Ascending aorta (tissue), 2 donors: Measurements from ENCODE around the gene CEACAM20. TPM values are rescaled to one million over a fixed set of nuclear protein-coding genes. Genes with fewer than 3 reads are reported as not detected.
"Not testable (repeated sequence)": the region's sequence is repeated elsewhere in the genome, so short reads cannot be mapped to it uniquely, and the experiment has no call there.

Source experiments
- DNase-seq, 2 donors: peaks; one replicate each; pipeline ENCODE4 v3.0.0-alpha.2; 2019; ENCODE audit warnings: low spot score in 2 of 2
- H3K27ac ChIP-seq, 2 donors: fragments of 200-600 bp; sonication (generic); one replicate each; pipeline ENCODE4 v1.5.1; 2016 to 2017; ENCODE audit warnings: mild to moderate bottlenecking in 1 of 2
- H3K27me3 ChIP-seq: fragments of 200-600 bp; sonication (generic); one replicate; pipeline ENCODE4 v1.5.1; 2017
- H3K36me3 ChIP-seq, 2 donors: fragments of 200-600 bp; sonication (generic); one replicate each; pipeline ENCODE4 v1.5.1; 2016
- H3K4me1 ChIP-seq, 2 donors: fragments of 200-600 bp; sonication (generic); one replicate each; pipeline ENCODE4 v1.5.1; 2016 to 2017; ENCODE audit warnings: mild to moderate bottlenecking in 1 of 2
- H3K4me3 ChIP-seq, 2 donors: fragments of 200-600 bp; sonication (generic); one replicate each; pipeline ENCODE4 v1.5.1; 2016 to 2017; ENCODE audit warnings: mild to moderate bottlenecking in 1 of 2
- H3K9me3 ChIP-seq, 2 donors: fragments of 200-600 bp; sonication (generic); one replicate each; pipeline ENCODE4 v1.5.1; 2016
- intact Hi-C: fragments of 100-400 bp; cut with DNase I; formaldehyde crosslinking; loops from one replicate; pipeline ENCODE4 v1.15.1; 2023
- total RNA-seq: library from RNA; depleted of rRNA; stranded (reverse); fragments of >200 nt; gene quantifications from one replicate; pipeline ENCODE4 v1.1.0, GENCODE V29; 2016
- TF ChIP-seq, protein P1 (sequence below), 3 experiments: fragments of 200-600 bp in 2 of 3; fragments of 450-650 bp in 1 of 3; sonication (generic) in 2 of 3; IDR thresholded peaks; one replicate each; pipeline ENCODE4 v1.5.1; 2016 to 2019; ENCODE audit warnings: antibody characterized with exemption in 3 of 3, mild to moderate bottlenecking in 1 of 3, moderate library complexity in 1 of 3

The CEACAM20 gene
- total RNA-seq, 1 donor from 2014 or later = not detected

DNA sequence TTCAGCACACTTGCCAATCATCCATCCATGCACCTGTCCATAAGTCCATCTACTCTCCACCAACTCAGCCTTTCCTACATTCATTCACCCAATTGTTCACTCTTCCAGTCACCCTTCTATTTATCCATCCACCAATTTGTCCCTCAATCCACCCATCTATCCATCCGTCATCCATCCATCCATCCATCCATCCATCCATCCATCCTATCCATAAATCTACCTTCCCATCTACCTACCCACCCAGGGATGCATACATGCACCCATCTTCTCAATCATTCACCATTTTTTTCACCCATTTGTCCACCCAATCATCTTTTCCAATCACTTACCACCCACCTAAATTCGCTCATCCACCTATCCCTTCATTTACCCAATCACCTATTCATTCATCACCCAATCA is 14.6 kb upstream of the CEACAM20 start:
- no peak overlapping the region for H3K4me3 ChIP-seq
- intact Hi-C loops = no loop called here
- TF ChIP-seq, protein P1, sequence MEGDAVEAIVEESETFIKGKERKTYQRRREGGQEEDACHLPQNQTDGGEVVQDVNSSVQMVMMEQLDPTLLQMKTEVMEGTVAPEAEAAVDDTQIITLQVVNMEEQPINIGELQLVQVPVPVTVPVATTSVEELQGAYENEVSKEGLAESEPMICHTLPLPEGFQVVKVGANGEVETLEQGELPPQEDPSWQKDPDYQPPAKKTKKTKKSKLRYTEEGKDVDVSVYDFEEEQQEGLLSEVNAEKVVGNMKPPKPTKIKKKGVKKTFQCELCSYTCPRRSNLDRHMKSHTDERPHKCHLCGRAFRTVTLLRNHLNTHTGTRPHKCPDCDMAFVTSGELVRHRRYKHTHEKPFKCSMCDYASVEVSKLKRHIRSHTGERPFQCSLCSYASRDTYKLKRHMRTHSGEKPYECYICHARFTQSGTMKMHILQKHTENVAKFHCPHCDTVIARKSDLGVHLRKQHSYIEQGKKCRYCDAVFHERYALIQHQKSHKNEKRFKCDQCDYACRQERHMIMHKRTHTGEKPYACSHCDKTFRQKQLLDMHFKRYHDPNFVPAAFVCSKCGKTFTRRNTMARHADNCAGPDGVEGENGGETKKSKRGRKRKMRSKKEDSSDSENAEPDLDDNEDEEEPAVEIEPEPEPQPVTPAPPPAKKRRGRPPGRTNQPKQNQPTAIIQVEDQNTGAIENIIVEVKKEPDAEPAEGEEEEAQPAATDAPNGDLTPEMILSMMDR (IDR thresholded peaks at IDR 0.05) = no peak
- H3K27ac ChIP-seq = no peak overlapping the region
- H3K27me3 ChIP-seq = no peaks in the 10 kb centered on the region
- no peaks in the 10 kb centered on the region for H3K4me1 ChIP-seq
- no peaks in the 10 kb centered on the region for H3K9me3 ChIP-seq
- no peak for DNase-seq
- H3K36me3 ChIP-seq = no peaks in the 10 kb centered on the region

DNA sequence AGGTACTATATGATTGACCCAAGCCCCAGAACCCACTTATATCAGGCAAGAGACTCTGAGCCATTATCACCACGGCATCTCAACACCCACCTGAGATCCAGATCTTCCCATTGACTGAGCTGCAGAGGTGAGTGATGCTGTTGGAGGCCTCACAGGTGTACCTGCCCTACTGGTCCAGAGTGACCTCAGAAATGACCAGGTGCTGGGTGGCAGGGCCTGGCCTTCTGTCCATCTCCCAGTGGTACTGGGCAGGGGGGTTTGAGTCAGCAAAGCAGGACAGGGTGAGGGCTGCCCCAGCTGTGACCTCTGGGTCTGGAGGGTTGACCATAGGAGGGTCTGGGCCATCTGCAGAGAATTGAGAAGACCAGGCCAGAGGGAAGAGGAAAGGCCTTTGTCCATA is 13.2 kb upstream of the CEACAM20 start:
- H3K9me3 ChIP-seq = no peaks in the 10 kb centered on the region
- no peak overlapping the region for H3K4me3 ChIP-seq
- no peak for DNase-seq
- intact Hi-C loops = no loop called here
- H3K27ac ChIP-seq = no peak overlapping the region
- no peaks in the 10 kb centered on the region for H3K4me1 ChIP-seq
- TF ChIP-seq, protein P1 (IDR thresholded peaks at IDR 0.05) = no peak
- H3K27me3 ChIP-seq = no peaks in the 10 kb centered on the region
- no peaks in the 10 kb centered on the region for H3K36me3 ChIP-seq

DNA sequence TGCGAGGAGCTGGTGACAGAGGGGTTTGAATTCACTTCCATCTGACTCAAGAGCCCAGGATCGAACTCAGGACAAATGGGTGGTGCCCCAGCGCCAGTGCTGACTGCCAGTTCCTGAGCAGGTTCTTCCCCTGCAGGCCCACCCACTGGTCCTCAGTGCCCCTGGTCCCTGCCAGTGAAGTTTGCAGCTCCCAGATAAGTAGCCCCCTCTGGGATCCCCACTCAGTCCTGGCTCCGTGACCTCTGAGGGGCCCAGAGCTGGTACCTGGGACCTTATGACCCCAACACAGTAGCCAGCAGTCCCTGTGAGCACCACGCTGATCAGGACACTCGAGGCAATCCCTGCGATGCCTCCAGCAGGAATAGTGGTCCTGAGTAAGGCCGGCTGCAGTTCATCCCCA is 11.3 kb upstream of the CEACAM20 start:
- Histone ChIP-seq H3K4me1 (no peaks in the 10 kb centered on the region), H3K27me3 (no peaks in the 10 kb centered on the region), H3K27ac (no peak overlapping the region), H3K9me3 (no peaks in the 10 kb centered on the region), H3K4me3 (no peak overlapping the region), H3K36me3 (no peaks in the 10 kb centered on the region)
- TF ChIP-seq, protein P1 (IDR thresholded peaks at IDR 0.05) = no peak
- intact Hi-C loops = no loop called here
- no peak for DNase-seq

- H3K4me3 ChIP-seq = no peak overlapping the region
- TF ChIP-seq, protein P1 (IDR thresholded peaks at IDR 0.05) = no peak
- DNase-seq = no peak
- H3K4me1 ChIP-seq = no peaks in the 10 kb centered on the region
- intact Hi-C loops = no loop called here
- no peaks in the 10 kb centered on the region for H3K36me3 ChIP-seq
- no peaks in the 10 kb centered on the region for H3K27me3 ChIP-seq
- H3K9me3 ChIP-seq = no peaks in the 10 kb centered on the region
- no peak overlapping the region for H3K27ac ChIP-seq
These were observed 10.5 kb upstream of the CEACAM20 start for GRCh38 chr19:44539991-44540390.

DNA sequence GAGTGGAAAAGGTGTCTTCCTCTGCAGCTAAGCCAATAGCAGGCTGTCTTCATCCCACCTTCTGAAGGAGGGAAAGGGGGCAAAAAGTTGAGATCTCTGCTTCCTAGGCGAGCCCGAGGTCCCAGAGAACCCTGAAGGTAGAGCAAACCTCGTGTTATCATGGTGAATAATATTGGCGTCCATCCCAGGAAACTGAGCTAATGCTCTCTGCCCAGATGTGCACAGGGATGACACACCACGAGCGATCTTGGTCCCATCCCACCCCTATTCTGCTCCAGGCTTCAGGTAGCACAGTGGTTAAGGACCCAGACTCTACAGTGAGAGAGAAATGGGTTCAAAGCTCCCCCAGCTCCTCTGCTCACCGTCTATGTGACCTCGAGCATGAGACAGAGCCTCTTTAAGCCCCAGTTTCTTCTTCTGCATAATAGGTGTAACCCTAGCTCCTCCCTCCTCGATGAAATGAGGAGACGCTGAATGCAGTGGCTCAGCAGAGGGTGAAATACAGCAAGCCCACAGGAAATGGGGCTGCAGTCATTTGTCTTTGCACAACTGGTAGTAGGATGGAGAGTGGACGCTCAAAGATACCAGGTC is 9.9 kb upstream of the CEACAM20 start:
- intact Hi-C loops = no loop called here
- TF ChIP-seq, protein P1 (IDR thresholded peaks at IDR 0.05) = no peak
- Histone ChIP-seq H3K27me3 (no peaks in the 10 kb centered on the region), H3K27ac (no peak overlapping the region), H3K4me1 (no peaks in the 10 kb centered on the region), H3K9me3 (no peaks in the 10 kb centered on the region), H3K4me3 (no peak overlapping the region), H3K36me3 (no peaks in the 10 kb centered on the region)
- no peak for DNase-seq

DNA sequence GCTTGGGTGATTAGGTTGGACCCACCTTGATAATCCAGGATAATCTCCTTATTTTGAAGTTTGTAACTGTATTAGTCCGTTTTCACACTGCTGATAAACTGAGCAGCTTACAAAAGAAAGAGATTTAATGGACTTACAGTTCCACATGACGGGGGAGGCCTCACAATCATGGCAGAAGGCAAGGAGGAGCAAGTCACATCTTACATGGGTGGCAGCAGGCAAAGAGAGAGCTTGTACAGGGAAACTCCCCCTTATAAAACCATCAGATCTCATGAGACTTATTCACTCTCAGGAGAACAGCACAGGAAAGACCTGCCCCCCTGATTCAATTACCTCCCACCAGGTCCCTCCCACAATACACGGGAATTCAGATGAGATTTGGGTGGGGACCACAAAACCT is 5.9 kb upstream of the CEACAM20 start:
- H3K27ac ChIP-seq, H3K9me3 ChIP-seq, H3K36me3 ChIP-seq, H3K4me1 ChIP-seq, intact Hi-C loops, DNase-seq, H3K27me3 ChIP-seq, H3K4me3 ChIP-seq: not testable (repeated sequence)
